Activated gamma-delta T cell treated with anti-CD3 and anti-CD28 coated beads, Interleukin-2, amount 50 U/mL, for 16 hours (primary cell): ENCODE measurements around the gene NCAPG2.

Experiments
- DNase-seq: peaks from one replicate; pipeline ENCODE4 v3.0.0-alpha.2; 2020; ENCODE audit warnings: low read depth

Gene NCAPG2

GRCh38 chr7:158595068-158595467, 109.5 kb downstream of the NCAPG2 start:
- DNase-seq: no peak

GRCh38 chr7:158592541-158592940, 112.1 kb downstream of the NCAPG2 start:
- no peak for DNase-seq

- no peak for DNase-seq
Measured at GRCh38 chr7:158591944-158592343, 112.7 kb downstream of the NCAPG2 start.

- DNase-seq: no peak
Measured at GRCh38 chr7:158590181-158590530, 114.4 kb downstream of the NCAPG2 start.

- no peak for DNase-seq
Measured at GRCh38 chr7:158589653-158590052, 115.0 kb downstream of the NCAPG2 start.

- no peak for DNase-seq
Measured at GRCh38 chr7:158588878-158589442, 115.6 kb downstream of the NCAPG2 start.

GRCh38 chr7:158588085-158588877, 116.3 kb downstream of the NCAPG2 start:
- DNase-seq: no peak

GRCh38 chr7:158587162-158588084, 117.2 kb downstream of the NCAPG2 start, which contains the start of gene PTPRN2:
Gene PTPRN2, minus strand, starts transcription at chr7:158587823.
- peak; percentile 33 for DNase-seq

GRCh38 chr7:158586499-158587161, 118.0 kb downstream of the NCAPG2 start:
- DNase-seq: no peak

- no peak for DNase-seq
Measured at GRCh38 chr7:158585721-158586498, 118.7 kb downstream of the NCAPG2 start.

GRCh38 chr7:158584407-158584806, 120.2 kb downstream of the NCAPG2 start:
- DNase-seq: no peak

- DNase-seq: no peak
Measured at GRCh38 chr7:158583810-158584209, 120.8 kb downstream of the NCAPG2 start.

GRCh38 chr7:158583143-158583542, 121.5 kb downstream of the NCAPG2 start:
- no peak for DNase-seq

GRCh38 chr7:158582089-158582456, 122.5 kb downstream of the NCAPG2 start:
- DNase-seq: no peak

GRCh38 chr7:158581440-158582088, 123.0 kb downstream of the NCAPG2 start:
- DNase-seq: no peak
